GM18519 (cell line): ENCODE results near the gene PNPLA3.
"Not testable (repeated sequence)": the region's sequence is repeated elsewhere in the genome, so short reads cannot be mapped to it uniquely, and the experiment has no call there.

ENCODE experiments used
- ATAC-seq: cut with Tn5 transposase; IDR thresholded peaks from one replicate; pipeline ENCODE4 v1.9.1; 2021; ENCODE audit warnings: mild to moderate bottlenecking, moderate library complexity; ENCODE audit not compliant: unreplicated experiment, low FRiP score

The PNPLA3 gene

DNA sequence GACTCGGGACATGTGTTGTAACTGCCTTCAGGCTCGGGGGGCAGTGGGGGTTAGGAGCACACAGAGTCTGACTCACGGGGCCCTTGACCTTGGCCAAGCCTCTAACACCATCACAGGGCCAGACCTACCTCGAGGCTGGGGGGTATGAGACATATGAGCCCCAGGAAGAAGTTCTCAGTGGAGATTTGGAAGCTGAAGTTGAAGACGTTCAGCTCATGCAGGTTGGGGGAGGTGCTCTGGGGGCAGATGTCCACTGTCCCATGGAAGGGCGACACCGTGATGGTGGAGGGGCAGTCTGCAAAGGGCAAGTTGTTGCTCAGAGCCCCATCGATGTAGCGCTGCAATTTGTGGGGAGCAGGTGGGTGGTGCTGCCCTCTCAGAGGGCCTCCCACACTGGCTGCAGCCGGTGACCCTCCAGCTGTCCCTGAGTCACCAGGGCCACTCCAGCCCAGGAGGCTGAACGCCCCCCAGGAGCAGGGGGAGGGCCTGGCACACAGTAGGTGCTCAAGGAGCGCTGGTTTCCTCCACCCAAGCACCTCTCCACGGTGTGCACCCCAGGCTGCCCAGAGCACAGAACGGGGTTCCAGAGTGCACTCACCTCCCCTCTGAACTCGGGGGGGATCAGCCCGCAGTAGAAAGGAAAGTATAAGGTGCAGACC lies 34.3 kb upstream of the PNPLA3 start:
- ATAC-seq: no peak

DNA sequence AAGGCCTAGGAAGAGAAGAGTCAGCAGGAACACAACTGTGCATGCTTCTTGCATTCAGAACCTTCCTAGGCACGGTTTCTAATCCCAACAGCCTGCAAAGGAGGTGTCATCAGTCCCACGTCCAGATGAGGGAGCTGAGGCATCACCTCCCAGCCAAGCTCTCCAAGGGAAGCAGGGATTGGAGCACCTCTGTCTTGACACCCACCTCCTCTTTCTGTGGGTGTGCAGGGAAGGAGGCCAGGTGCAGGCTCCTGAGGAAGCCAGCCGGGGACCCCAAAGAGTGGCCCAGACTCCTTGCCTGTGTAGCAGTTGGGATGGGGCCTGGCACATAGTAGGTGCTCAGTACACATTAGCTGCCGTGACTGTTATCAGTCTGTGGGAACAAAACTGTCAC lies 33.7 kb upstream of the PNPLA3 start:
- no peak for ATAC-seq

DNA sequence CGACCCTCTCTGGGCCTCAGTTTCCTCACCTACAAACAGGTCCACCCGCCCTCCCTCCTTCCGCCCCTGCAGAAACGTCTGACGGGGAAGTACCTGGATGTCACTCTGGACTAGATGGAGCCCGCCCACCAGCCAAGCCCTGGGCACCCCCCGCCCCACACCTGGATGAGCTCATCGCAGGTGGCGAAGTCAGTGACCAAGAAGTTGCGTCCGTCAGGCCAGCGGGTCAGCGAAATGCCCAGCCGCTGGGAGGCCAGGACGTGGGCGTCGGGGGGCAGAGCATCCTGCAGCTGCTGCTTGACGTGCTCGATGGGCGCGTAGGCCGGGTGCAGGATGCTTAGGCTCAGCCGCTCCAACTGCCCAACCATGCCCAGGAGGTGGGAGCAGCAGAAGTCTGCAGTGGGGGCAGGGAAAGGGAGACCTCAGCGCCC lies 32.7 kb upstream of the PNPLA3 start:
- no peak for ATAC-seq

GRCh38 chr22:43891360-43892182 lies 32.0 kb upstream of the PNPLA3 start, which contains the start of gene PNPLA5:
Gene PNPLA5, minus strand, starts transcription at chr22:43892013. Its CDS starts 133 bp downstream, at chr22:43891880.
- ATAC-seq: no peak

DNA sequence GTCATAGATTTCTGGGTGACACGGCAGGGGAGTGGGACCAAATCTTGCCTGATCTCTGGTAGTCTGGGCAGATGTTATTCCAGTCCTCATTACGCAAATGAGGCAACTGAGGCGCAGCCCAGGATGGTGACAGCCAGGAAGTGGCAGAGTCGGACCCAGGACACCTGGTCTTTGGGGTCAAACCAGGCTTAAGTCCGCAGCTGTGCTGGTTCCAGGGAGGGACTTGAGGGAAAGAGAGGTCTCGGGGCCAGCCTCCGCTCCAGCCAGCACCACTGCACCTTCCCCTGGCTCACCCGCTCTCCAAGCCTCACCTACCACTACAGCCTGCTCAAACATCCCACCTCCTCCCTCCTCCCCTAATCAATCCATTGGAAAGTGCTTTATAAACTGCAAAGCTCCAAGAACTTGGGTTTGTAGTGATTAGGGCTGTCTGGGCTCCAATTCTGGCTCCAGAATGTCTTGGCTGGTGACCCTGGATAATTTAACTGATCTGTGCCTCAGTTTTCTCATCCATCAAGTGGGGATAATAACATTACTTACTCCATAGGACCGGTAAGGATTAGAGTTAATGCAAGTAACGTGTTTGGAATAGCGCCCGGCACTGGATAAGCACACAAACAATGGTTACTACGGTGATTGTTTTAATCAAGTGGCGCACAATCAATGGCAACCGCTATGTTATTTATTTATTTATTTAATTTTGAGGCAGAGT lies 31.3 kb upstream of the PNPLA3 start:
- no peak for ATAC-seq

GRCh38 chr22:43893266-43893665 lies 30.3 kb upstream of the PNPLA3 start:
- no peak for ATAC-seq

GRCh38 chr22:43894122-43894521 lies 29.5 kb upstream of the PNPLA3 start:
- no peak for ATAC-seq

DNA sequence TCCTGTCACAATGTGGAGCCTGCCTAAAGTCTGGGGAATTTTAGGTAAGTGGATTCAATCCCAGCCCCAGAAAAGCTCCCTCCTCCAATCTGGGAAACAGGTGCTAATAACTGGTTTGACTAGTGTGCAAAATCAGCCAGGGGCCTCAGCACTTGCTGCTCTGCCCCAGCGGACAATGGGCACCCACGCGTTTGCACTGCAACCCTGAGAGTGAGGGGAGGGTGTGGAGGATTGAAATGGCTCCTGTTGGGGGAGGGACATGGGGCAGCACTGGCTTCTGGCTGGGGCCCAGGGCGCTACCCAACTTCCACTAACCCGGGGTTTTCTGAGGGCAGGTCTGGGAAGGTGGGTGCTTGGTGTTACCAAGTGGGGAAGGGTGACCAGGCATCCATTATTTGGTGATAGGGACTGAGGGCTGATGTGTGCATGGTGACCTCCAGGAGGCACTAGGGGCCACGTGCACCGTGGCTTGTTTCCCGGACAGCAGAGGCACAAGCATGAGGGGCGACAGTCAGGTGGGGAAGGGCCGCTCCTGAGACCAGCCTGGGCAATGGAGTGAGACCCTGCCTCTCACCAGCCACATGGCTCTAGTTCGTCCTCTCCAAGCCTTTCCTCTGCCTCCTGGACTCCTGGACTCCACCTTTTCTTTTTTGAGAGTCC lies 27.5 kb upstream of the PNPLA3 start:
- ATAC-seq: no peak

DNA sequence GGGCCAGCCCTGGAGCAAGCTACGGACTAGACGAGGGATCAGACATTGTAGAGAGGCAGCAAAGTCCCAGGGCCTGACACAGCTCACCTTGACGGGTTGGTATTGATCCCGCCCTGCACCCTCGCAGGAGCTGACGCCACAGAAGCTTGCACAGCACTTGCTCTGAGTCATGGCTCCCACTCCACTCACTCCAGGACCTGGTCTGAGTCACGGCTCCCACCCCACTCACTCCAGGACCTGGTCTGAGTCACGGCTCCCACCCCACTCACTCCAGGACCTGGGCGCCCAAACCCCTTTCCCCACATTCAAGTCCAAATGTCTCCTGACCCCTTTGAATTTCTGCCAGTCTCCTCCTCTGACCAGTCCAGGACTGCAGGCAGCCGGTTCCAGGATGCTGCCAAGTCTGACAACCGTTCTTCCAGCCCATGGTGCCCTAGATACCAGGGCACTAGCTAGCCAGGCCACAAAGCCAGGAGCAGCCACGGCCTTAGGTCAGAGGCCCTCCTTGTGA lies 25.8 kb upstream of the PNPLA3 start:
- no peak for ATAC-seq

DNA sequence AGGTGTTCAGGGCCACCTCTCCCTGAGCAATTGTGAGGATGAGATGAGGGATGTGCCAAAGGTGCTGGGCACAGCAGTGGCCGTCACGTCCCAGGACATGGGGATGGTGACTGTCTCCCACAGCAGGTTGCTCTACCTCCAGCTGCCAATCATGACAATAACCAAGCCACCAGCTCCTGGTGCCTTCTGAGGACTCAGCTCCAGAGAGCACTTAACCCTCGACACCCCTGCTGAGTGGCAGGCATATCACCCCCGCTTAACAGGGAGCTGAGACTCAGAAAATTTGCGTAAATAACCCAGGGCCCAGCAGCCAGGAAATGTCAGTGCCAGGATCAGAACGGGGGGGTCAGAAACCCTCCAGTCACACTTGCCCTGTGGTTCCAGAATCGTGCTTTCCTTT lies 23.4 kb upstream of the PNPLA3 start:
- ATAC-seq: no peak

DNA sequence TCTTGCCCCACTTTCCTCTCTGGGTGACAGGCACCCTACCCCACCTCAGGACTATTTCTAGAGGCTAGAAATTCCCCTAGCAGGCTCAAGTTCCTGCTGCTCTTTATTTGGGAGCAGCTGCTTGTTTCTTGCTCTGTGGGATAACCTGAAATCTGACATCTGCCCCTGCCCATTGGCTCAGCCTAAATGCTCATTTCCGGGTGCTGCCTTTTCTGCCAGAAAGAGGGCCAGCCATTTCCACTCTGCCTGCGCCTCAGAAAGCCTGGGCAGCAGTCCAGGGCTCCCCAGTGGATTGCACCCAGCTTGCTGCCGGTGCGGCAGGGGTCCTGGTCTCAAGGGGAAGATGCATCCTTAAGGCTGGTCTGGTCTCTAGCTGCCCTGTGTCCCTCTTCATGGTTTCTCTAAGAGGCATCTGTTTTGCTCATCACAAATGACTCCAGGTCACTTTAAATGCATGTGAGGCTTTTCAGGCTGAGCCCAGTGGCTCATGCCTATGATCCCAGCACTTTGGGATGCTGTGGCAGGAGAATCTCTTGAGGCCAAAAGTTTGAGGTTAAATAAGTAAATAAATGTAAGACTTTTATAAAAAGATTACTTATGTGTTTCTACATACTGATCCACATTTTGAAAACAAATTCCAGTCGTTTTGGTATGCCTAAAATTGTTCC lies 21.5 kb upstream of the PNPLA3 start:
- ATAC-seq: no peak

- not testable (repeated sequence) for ATAC-seq
Observed at GRCh38 chr22:43903033-43903432, 20.6 kb upstream of the PNPLA3 start.

DNA sequence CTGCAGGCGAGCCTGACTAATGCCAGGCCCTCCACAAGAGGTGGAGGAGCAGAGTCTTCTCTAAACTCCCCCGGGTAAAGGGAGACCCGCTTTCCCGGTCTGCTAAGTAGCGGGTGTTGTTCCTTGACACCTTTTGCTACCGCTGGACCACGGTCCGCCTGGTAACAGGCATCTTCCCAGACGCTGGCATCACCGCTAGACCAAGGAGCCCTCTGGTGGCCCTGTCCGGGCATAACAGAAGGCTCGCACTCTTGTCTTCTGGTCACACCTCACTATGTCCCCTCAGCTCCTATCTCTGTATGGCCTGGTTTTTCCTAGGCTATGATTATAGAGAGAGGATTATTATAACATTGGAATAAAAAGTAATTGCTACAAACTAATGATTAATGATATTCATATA lies 19.2 kb upstream of the PNPLA3 start:
- ATAC-seq: not testable (repeated sequence)

DNA sequence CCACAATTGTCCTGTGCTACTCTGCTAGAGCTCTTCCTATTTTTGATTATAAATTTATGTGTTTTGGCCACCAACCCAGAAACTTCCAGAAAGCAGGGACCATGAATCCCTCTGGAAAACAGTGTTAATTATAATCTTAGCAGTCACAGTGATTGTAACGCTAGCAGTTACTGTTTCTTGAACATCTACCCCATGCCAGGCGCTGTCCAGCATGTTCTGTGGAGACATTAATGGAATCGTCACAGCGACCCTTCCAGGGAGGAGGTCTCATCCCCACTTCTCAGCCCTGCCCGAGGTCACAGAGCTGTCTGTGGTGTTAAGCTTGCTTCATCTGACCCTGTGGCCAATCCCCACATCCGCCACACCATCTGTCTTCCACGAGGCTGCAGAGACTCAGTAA lies 17.9 kb upstream of the PNPLA3 start:
- no peak for ATAC-seq

GRCh38 chr22:43909708-43910107 lies 13.9 kb upstream of the PNPLA3 start:
- no peak for ATAC-seq

- no peak for ATAC-seq
Observed at GRCh38 chr22:43910178-43910695, 13.4 kb upstream of the PNPLA3 start.

- no peak for ATAC-seq
Observed at GRCh38 chr22:43911351-43911750, 12.3 kb upstream of the PNPLA3 start.

GRCh38 chr22:43917521-43917920 lies 6.1 kb upstream of the PNPLA3 start:
- no peak for ATAC-seq

GRCh38 chr22:43919106-43919973 lies 4.3 kb upstream of the PNPLA3 start:
- no peak for ATAC-seq
